A549 (cell line): Measurements from ENCODE around the gene CCND1.
A peak's percentile ranks its signal among the peaks of the same experiment; 100 is the strongest.

Experiments used
- BHLHE40 ChIP-seq: IDR thresholded peaks from 2 replicates; pipeline ENCODE4 v1.6.1; 2012; ENCODE audit warnings: low read depth, low read length, inconsistent platforms
- CHD2 ChIP-seq: fragments of 150-350 bp; IDR thresholded peaks from 2 replicates; pipeline ENCODE4 v1.6.1; 2014; ENCODE audit warnings: low read length; ENCODE audit not compliant: partially characterized antibody
- EP300 ChIP-seq, 2 experiments: fragments of >200 bp; sonication (Bioruptor Twin); formaldehyde crosslinking; IDR thresholded peaks; 2 replicates in 1 of 2; 3 replicates in 1 of 2; pipeline ENCODE4 v1.6.1; 2016 to 2017
- HDAC2 ChIP-seq: fragments of 200-600 bp; sonication (generic); IDR thresholded peaks from 2 replicates; pipeline ENCODE4 v1.6.1; 2016
- HOXB5 ChIP-seq: fragments of 250-450 bp; sonication (Bioruptor Pico); IDR thresholded peaks from 2 replicates; pipeline ENCODE4 v1.5.0; 2020; ENCODE audit warnings: mild to moderate bottlenecking, moderate library complexity
- JUNB ChIP-seq: fragments of >200 bp; sonication (Bioruptor Twin); formaldehyde crosslinking; IDR thresholded peaks from 2 replicates; pipeline ENCODE4 v1.6.1; 2016
- POLR2A ChIP-seq: IDR thresholded peaks from 2 replicates; pipeline ENCODE4 v1.6.1; 2012; ENCODE audit warnings: mild to moderate bottlenecking, low read length
- RNF2 ChIP-seq: fragments of 200-600 bp; sonication (generic); IDR thresholded peaks from 2 replicates; pipeline ENCODE4 v1.6.1; 2016; ENCODE audit warnings: low read depth, mild to moderate bottlenecking, antibody characterized with exemption, moderate library complexity, borderline replicate concordance
- SMC3 ChIP-seq: fragments of >200 bp; sonication (Bioruptor Twin); formaldehyde crosslinking; IDR thresholded peaks from 3 replicates; pipeline ENCODE4 v1.6.1; 2018; ENCODE audit warnings: inconsistent platforms
- TF ChIP-seq, protein P1 (sequence below): fragments of >200 bp; sonication (Bioruptor Twin); formaldehyde crosslinking; IDR thresholded peaks from 3 replicates; pipeline ENCODE4 v1.5.1; 2016

DNA sequence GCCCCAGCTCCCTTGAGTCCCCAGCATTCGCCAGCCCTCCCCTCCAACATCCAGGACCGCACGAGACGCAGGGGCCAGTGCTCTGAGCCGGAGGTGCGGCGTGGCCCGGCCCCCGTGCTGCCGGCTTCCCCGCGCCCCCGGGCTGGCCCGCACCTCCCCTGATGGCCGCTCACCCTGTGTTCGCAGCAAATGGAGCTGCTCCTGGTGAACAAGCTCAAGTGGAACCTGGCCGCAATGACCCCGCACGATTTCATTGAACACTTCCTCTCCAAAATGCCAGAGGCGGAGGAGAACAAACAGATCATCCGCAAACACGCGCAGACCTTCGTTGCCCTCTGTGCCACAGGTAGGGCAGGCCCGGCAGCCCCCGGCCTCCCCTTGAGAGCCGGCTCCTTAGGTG is 2.7 kb downstream of the CCND1 start:
- peak; percentile 11; the same call in 1 of the 2 replicates for TF ChIP-seq POLR2A
- TF ChIP-seq, protein P1, sequence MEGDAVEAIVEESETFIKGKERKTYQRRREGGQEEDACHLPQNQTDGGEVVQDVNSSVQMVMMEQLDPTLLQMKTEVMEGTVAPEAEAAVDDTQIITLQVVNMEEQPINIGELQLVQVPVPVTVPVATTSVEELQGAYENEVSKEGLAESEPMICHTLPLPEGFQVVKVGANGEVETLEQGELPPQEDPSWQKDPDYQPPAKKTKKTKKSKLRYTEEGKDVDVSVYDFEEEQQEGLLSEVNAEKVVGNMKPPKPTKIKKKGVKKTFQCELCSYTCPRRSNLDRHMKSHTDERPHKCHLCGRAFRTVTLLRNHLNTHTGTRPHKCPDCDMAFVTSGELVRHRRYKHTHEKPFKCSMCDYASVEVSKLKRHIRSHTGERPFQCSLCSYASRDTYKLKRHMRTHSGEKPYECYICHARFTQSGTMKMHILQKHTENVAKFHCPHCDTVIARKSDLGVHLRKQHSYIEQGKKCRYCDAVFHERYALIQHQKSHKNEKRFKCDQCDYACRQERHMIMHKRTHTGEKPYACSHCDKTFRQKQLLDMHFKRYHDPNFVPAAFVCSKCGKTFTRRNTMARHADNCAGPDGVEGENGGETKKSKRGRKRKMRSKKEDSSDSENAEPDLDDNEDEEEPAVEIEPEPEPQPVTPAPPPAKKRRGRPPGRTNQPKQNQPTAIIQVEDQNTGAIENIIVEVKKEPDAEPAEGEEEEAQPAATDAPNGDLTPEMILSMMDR, result peak; percentile 47
- no peak for TF ChIP-seq CHD2
- no peak for TF ChIP-seq RNF2
- no peak for TF ChIP-seq HOXB5 (CRISPR knock-in tag)
- TF ChIP-seq BHLHE40, result no peak
- TF ChIP-seq JUNB, result no peak
- no peak for TF ChIP-seq SMC3
- no peak for TF ChIP-seq EP300 (IDR thresholded peaks at IDR 0.05)
- TF ChIP-seq HDAC2, result no peak
